Keratinocyte (primary cell): ENCODE data around the gene SLC12A3.

Experiments
- CTCF ChIP-seq, 3 experiments: IDR thresholded peaks in 1 of 3; conservative IDR thresholded peaks in 1 of 3; optimal IDR thresholded peaks in 1 of 3; 2 replicates in 2 of 3; 3 replicates in 1 of 3; pipeline versions ENCODE3 to v1.5.1; 2011; ENCODE audit warnings: low read length in 3 of 3, mild to moderate bottlenecking in 3 of 3, moderate library complexity in 2 of 3, control low read depth in 1 of 3, inconsistent platforms in 1 of 3; ENCODE audit not compliant: insufficient read depth in 2 of 3; ENCODE audit errors: extremely low read depth in 1 of 3
- EZH2 ChIP-seq: IDR thresholded peaks from one replicate; pipeline ENCODE4 v1.6.1; 2012; ENCODE audit warnings: inconsistent platforms, mild to moderate bottlenecking, low read length, moderate library complexity

DNA sequence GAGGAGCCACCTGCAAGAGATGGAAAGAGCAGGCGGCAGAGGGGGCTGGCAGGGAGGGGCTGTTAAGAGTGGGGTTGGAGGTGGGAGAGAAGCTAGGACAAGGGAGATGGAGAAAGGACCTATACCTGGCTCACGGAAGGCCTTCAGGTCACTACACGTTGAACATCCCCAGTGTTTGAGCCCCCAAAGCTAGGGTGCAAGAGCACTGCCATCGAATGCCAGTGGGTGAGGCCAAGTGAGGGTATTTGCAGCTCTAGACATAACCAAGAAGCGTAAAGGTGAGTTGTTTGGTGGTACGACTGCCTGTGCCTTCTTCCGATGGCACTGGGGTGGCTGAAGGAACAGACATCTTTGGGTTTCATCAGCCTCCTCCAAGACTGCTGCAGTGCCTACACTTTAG lies 49.9 kb downstream of the SLC12A3 start:
- TF ChIP-seq CTCF (optimal IDR thresholded peaks at IDR 0.05 in 1 of 3, IDR thresholded peaks at IDR 0.05 in 1 of 3, conservative IDR thresholded peaks at IDR 0.05 in 1 of 3; ENCODE audit: extremely low read depth in 1 of 3, insufficient read depth in 2 of 3, low read length in 3 of 3) (no peak), EZH2 (no peak)
